Gastroesophageal sphincter (tissue), 4 donors: ENCODE results near the gene COX11. TPM values are rescaled to one million over a fixed set of nuclear protein-coding genes. Genes with fewer than 3 reads are reported as not detected.

Experiments used
- ATAC-seq: fragments of 150-250 bp; one replicate; pipeline ENCODE4 v1.9.1; 2016; ENCODE audit warnings: mild to moderate bottlenecking, moderate library complexity
- H3K27ac ChIP-seq, 4 donors: fragments of 200-600 bp; sonication (generic) in 3 of 4; 1 replicate in 3 of 4; 2 replicates in 1 of 4; pipeline ENCODE4 v1.5.1; 2016 to 2019
- H3K27me3 ChIP-seq: fragments of 200-600 bp; sonication (generic); one replicate; pipeline ENCODE4 v1.5.1; 2019
- H3K36me3 ChIP-seq, 2 donors: fragments of 200-600 bp; sonication (generic); one replicate each; pipeline ENCODE4 v1.5.1; 2019; ENCODE audit warnings: control low read depth in 1 of 2
- H3K4me1 ChIP-seq, 3 donors: fragments of 200-600 bp; sonication (generic); 1 replicate in 2 of 3; 2 replicates in 1 of 3; pipeline ENCODE4 v1.5.1; 2016 to 2019; ENCODE audit warnings: control low read depth in 2 of 3
- H3K4me3 ChIP-seq, 2 donors: fragments of 200-600 bp; sonication (generic); one replicate each; pipeline ENCODE4 v1.5.1; 2019; ENCODE audit warnings: mild to moderate bottlenecking in 1 of 2, moderate library complexity in 1 of 2
- H3K9me3 ChIP-seq, 3 donors: fragments of 200-600 bp; sonication (generic); one replicate each; pipeline ENCODE4 v1.5.1; 2017 to 2019; ENCODE audit warnings: control low read depth in 2 of 3
- EP300 ChIP-seq: sonication (generic); formaldehyde crosslinking; IDR thresholded peaks from one replicate; pipeline ENCODE4 v1.6.1; 2017; ENCODE audit warnings: antibody characterized with exemption, mild to moderate bottlenecking
- POLR2A ChIP-seq, 2 donors: fragments of 450-650 bp; IDR thresholded peaks; one replicate each; pipeline ENCODE4 v1.6.1; 2017; ENCODE audit warnings: antibody characterized with exemption in 2 of 2, mild to moderate bottlenecking in 2 of 2, moderate library complexity in 1 of 2
- POLR2AphosphoS5 ChIP-seq: sonication (generic); formaldehyde crosslinking; IDR thresholded peaks from one replicate; pipeline ENCODE4 v1.6.1; 2017; ENCODE audit warnings: antibody characterized with exemption
- WGBS, 2 donors: methylation state at CpG; one replicate each; pipeline ENCODE4 v1.1.5; 2018; ENCODE audit warnings: low coverage in 1 of 2; 5-methylcytosine and 5-hydroxymethylcytosine counted together
- total RNA-seq, 4 donors: library from RNA; depleted of rRNA; stranded (reverse); fragments of >200 nt; gene quantifications; one replicate each; pipeline ENCODE4 v1.1.0, GENCODE V29; 2016
- TF ChIP-seq, protein P1 (sequence below), 4 experiments: fragments of 200-600 bp in 2 of 4; fragments of 450-650 bp in 2 of 4; sonication (generic) in 1 of 4; IDR thresholded peaks; one replicate each; pipeline ENCODE4 v1.5.1; 2017 to 2019; ENCODE audit warnings: antibody characterized with exemption in 4 of 4, mild to moderate bottlenecking in 2 of 4, moderate library complexity in 2 of 4

Gene COX11
- total RNA-seq, 4 donors from 2014 or later, result 71.1 to 115 (median 108) TPM

DNA sequence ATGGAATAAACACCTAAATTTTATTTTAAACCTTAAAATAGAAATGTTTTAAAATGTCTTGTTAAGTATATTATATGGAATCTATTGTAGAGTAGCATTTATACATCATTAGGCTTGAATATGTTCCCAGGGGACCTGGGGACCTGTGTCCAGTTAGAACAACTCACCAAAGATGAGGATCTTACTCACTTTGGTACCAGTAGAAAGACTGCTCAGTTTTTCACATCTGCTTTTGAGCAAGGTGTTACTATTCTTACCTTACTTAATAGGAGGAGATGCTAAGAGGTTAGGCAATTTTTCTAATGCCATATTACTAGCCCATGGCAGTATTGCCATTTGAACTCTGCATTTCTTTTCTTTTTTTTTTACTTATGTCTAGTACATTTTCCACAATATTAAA, 14.8 kb upstream of the COX11 start:
- no peak for ATAC-seq
- H3K27me3 ChIP-seq, result no peaks in the 10 kb centered on the region
- peaks cover 0 to 4% (median 0%) of the 10 kb centered on the region in 3 donors for H3K9me3 ChIP-seq
- H3K36me3 ChIP-seq, result peaks cover 0 to 10% of the 10 kb centered on the region in 2 donors
- peak overlapping the region in 3 of 4 donors; percentile 40 to 49 (median 46) for H3K27ac ChIP-seq
- H3K4me1 ChIP-seq, result peaks cover 2 to 23% (median 8%) of the 10 kb centered on the region in 3 donors
- H3K4me3 ChIP-seq, result no peak overlapping the region
- TF ChIP-seq POLR2A (IDR thresholded peaks at IDR 0.05), result no peak
- TF ChIP-seq, protein P1, sequence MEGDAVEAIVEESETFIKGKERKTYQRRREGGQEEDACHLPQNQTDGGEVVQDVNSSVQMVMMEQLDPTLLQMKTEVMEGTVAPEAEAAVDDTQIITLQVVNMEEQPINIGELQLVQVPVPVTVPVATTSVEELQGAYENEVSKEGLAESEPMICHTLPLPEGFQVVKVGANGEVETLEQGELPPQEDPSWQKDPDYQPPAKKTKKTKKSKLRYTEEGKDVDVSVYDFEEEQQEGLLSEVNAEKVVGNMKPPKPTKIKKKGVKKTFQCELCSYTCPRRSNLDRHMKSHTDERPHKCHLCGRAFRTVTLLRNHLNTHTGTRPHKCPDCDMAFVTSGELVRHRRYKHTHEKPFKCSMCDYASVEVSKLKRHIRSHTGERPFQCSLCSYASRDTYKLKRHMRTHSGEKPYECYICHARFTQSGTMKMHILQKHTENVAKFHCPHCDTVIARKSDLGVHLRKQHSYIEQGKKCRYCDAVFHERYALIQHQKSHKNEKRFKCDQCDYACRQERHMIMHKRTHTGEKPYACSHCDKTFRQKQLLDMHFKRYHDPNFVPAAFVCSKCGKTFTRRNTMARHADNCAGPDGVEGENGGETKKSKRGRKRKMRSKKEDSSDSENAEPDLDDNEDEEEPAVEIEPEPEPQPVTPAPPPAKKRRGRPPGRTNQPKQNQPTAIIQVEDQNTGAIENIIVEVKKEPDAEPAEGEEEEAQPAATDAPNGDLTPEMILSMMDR (IDR thresholded peaks at IDR 0.05), result no peak
- no peak for TF ChIP-seq POLR2AphosphoS5
- TF ChIP-seq EP300, result no peak

DNA sequence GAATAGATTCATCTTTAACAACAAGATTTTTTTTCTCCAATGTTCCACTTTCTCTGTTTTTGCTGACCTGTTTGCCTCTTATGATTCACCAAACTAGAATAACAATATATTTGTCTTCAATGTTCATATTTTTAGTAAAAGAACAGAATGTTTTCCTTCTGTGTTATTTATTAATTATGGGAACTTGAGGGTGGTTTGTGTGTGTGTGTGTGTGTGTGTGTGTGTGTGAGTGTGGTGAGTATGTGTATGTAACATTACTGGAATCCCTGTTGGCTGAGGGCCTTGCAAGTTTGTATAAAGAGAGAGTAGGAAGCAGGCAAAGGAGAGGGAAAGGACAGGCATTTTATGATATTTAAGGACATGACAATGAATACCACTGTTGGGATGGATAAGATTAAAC, 13.9 kb upstream of the COX11 start:
- peaks cover 0 to 4% (median 0%) of the 10 kb centered on the region in 3 donors for H3K9me3 ChIP-seq
- TF ChIP-seq, protein P1 (IDR thresholded peaks at IDR 0.05), result no peak
- TF ChIP-seq POLR2A (IDR thresholded peaks at IDR 0.05) (no peak), POLR2AphosphoS5 (peak; percentile 66), EP300 (no peak)
- H3K4me3 ChIP-seq, result no peak overlapping the region
- H3K4me1 ChIP-seq, result peaks cover 2 to 23% (median 8%) of the 10 kb centered on the region in 3 donors
- peak overlapping the region in 2 of 4 donors; percentile 40 to 49 for H3K27ac ChIP-seq
- H3K36me3 ChIP-seq, result peaks cover 0 to 9% of the 10 kb centered on the region in 2 donors
- H3K27me3 ChIP-seq, result no peaks in the 10 kb centered on the region
- ATAC-seq, result peak; percentile 46

DNA sequence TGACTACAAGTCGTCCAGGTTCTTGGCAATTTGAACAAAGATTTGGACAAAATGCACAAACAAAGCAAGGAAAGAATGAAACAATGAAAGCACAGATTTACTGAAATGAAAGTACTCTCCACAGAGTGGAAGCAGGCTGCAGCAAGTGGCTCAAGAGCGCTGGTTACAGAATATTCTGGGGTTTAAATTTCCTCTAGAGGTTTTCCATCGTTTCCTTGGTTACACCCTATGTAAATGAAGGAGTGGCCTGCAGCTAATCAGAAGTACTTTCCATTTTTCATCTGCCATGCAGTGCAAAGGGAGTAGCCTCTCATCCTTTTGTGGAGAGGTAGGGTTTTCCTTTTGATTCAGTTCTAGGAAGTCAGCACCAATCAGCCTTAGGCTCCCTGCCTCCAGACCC, 11.9 kb upstream of the COX11 start:
- no peak overlapping the region for H3K27ac ChIP-seq

DNA sequence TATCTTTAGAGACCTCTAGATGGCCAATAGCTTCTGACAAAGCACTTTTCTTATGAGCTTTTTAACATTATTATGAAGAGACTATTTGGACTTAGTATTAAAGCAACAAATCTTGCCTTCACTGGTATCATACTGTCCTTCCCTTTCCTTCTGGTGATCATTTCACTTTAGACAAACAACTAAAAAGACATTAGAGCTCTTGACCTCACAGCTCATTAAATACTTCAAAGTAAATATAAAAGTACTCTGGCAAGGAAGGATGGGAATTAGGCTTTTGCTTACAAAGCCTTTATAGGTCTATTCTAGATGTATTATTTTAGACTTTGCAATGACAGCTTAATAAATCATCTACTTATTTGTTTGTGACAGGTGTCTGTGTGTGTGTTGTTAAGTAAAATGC, 11.2 kb upstream of the COX11 start:
- no peak for TF ChIP-seq EP300
- no peak for TF ChIP-seq POLR2A (IDR thresholded peaks at IDR 0.05)
- TF ChIP-seq, protein P1 (IDR thresholded peaks at IDR 0.05), result no peak
- no peak for TF ChIP-seq POLR2AphosphoS5
- Histone ChIP-seq H3K36me3 (no peaks in the 10 kb centered on the region), H3K27me3 (no peaks in the 10 kb centered on the region), H3K4me1 (peaks cover 2 to 23% (median 8%) of the 10 kb centered on the region in 3 donors), H3K4me3 (no peak overlapping the region), H3K9me3 (peaks cover 0 to 4% (median 0%) of the 10 kb centered on the region in 3 donors), H3K27ac (peak overlapping the region in 2 of 4 donors; percentile 15 to 17)
- ATAC-seq, result no peak

More for the DNA sequence above, 11.9 kb upstream of the COX11 start:
- no peak for ATAC-seq
- Histone ChIP-seq H3K4me1 (peaks cover 2 to 23% (median 8%) of the 10 kb centered on the region in 3 donors), H3K27me3 (no peaks in the 10 kb centered on the region), H3K36me3 (no peaks in the 10 kb centered on the region), H3K4me3 (no peak overlapping the region), H3K9me3 (peaks cover 0 to 4% (median 0%) of the 10 kb centered on the region in 3 donors)
- TF ChIP-seq EP300 (no peak), POLR2AphosphoS5 (no peak), POLR2A (IDR thresholded peaks at IDR 0.05) (no peak)
- TF ChIP-seq, protein P1 (IDR thresholded peaks at IDR 0.05), result no peak
- 59 to 86% methylated on average over 3 of the region's 3 CpGs for WGBS, 2 donors

DNA sequence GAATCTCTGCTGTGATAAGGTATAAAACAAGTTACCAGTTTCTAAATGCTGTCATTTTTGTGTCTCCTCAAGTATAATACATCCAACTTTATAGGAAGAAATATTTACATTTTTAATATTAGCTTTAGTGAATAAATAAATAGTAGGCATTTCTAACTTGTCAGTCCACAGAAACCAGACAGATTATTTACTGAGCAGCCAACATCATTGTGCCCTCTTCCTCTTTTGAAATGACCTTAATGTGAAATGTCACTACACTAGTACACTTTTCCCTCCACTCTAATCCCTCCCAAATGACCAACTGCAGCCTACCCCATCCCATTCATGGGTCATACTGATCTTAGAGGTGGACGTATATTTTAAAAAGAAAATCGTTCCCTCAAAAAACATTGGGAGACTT, 9.3 kb upstream of the COX11 start:
- Histone ChIP-seq H3K36me3 (no peaks in the 10 kb centered on the region), H3K27ac (no peak overlapping the region), H3K9me3 (peaks cover 0 to 4% (median 0%) of the 10 kb centered on the region in 3 donors), H3K27me3 (no peaks in the 10 kb centered on the region), H3K4me1 (peaks cover 0 to 20% (median 5%) of the 10 kb centered on the region in 3 donors), H3K4me3 (no peak overlapping the region)
- ATAC-seq, result no peak
- 91 to 100% methylated on average over 2 of the region's 2 CpGs for WGBS, 2 donors
- TF ChIP-seq POLR2AphosphoS5 (no peak), EP300 (no peak), POLR2A (IDR thresholded peaks at IDR 0.05) (no peak)
- TF ChIP-seq, protein P1 (IDR thresholded peaks at IDR 0.05), result no peak
